Panc1 (cell line): ENCODE results near the gene DDX49.

ENCODE experiments used
- CTCF ChIP-seq: fragments of 450-650 bp; IDR thresholded peaks from 2 replicates; pipeline ENCODE4 v1.5.1; 2017; ENCODE audit warnings: mild to moderate bottlenecking
- POLR2AphosphoS5 ChIP-seq: IDR thresholded peaks from 2 replicates; pipeline ENCODE4 v1.6.1; 2012; ENCODE audit warnings: mild to moderate bottlenecking, low read depth, low read length, moderate library complexity
- SIN3A ChIP-seq: IDR thresholded peaks from 2 replicates; pipeline ENCODE4 v1.6.1; 2012; ENCODE audit warnings: low read depth, mild to moderate bottlenecking, low read length, moderate library complexity, borderline replicate concordance; ENCODE audit not compliant: insufficient read depth

GRCh38 chr19:18903156-18904037 lies 16.1 kb upstream of the DDX49 start:
- no peak for TF ChIP-seq SIN3A
- TF ChIP-seq CTCF, result no peak
- TF ChIP-seq POLR2AphosphoS5, result no peak
